AG04450 (cell line): Measurements from ENCODE around the gene BRS3. TPM values are rescaled to one million over a fixed set of nuclear protein-coding genes. Genes with fewer than 3 reads are reported as not detected.

Experiments
- CTCF ChIA-PET: fragments of 300-600, 350-600 bp; formaldehyde crosslinking; extraction: SDS; loops from one replicate; lab custom pipeline; 2022; ENCODE audit warnings: antibody characterized with exemption, inconsistent platforms; lab: Charles Lee
- POLR2A ChIA-PET: fragments of 350-600 bp; formaldehyde crosslinking; extraction: SDS; loops from one replicate; lab custom pipeline; 2021; ENCODE audit warnings: antibody characterized with exemption, inconsistent platforms; lab: Yijun Ruan, JAX
- DNase-seq: peaks from one replicate; pipeline ENCODE4 v3.0.0-alpha.2; 2011; ENCODE audit warnings: low read depth, low spot score
- H3K27ac ChIP-seq: one replicate; pipeline ENCODE4 v1.5.1; 2012; ENCODE audit warnings: low read depth, low read length, control low read depth
- H3K27me3 ChIP-seq: one replicate; pipeline ENCODE4 v1.6.0; 2012; ENCODE audit warnings: low read length; ENCODE audit not compliant: control insufficient read depth, insufficient read depth
- H3K4me3 ChIP-seq: 2 replicates; pipeline ENCODE4 v1.5.1; 2011; ENCODE audit warnings: mild to moderate bottlenecking, low read depth, low read length, control low read depth
- H3K9me3 ChIP-seq: 2 replicates; pipeline ENCODE4 v1.5.1; 2012; ENCODE audit warnings: low read length; ENCODE audit not compliant: control insufficient read depth, insufficient read depth
- CTCF ChIP-seq: IDR thresholded peaks from 2 replicates; pipeline ENCODE4 v1.5.1; 2011; ENCODE audit warnings: low read depth, low read length, control low read depth, inconsistent platforms
- polyA plus RNA-seq: library from polyadenylated mRNA; depleted of rRNA; stranded (reverse); fragments of >200 nt; gene quantifications from 2 replicates; pipeline ENCODE4 v1.2.3, GENCODE V29; 2011

BRS3 gene
- polyA plus RNA-seq, 1 experiment, result not detected

GRCh38 chrX:136525738-136526606 lies 38.2 kb downstream of the BRS3 start:
- no peak for TF ChIP-seq CTCF
- ChIA-PET CTCF (interaction anchor here (1.9 kb wide), 1 partner anchor 52 kb away, joined by 5 read pairs; no protein-coding TSS in a partner anchor), POLR2A (interaction anchor here (1.2 kb wide), 1 partner anchor 29 kb away, joined by 5 read pairs; the partner anchor contains the start of gene HTATSF1)
- no peaks in the 10 kb centered on the region for H3K27me3 ChIP-seq
- DNase-seq, result peak; percentile 63
- H3K9me3 ChIP-seq, result no peaks in the 10 kb centered on the region
- H3K27ac ChIP-seq, result no peak overlapping the region
- no peak overlapping the region for H3K4me3 ChIP-seq

- no peaks in the 10 kb centered on the region for H3K27me3 ChIP-seq
- no peak for TF ChIP-seq CTCF
- H3K4me3 ChIP-seq, result no peak overlapping the region
- H3K27ac ChIP-seq, result no peak overlapping the region
- CTCF ChIA-PET, result no interaction called here
- no peak for DNase-seq
- no peaks in the 10 kb centered on the region for H3K9me3 ChIP-seq
- POLR2A ChIA-PET, result no interaction called here
Measured at GRCh38 chrX:136528645-136529315, 41.0 kb downstream of the BRS3 start.

GRCh38 chrX:136529795-136530194 lies 42.0 kb downstream of the BRS3 start:
- Histone ChIP-seq H3K4me3 (no peak overlapping the region), H3K9me3 (no peaks in the 10 kb centered on the region), H3K27me3 (no peaks in the 10 kb centered on the region), H3K27ac (no peak overlapping the region)
- CTCF ChIA-PET, result no interaction called here
- no peak for DNase-seq
- POLR2A ChIA-PET, result no interaction called here
- no peak for TF ChIP-seq CTCF

- Histone ChIP-seq H3K27me3 (no peaks in the 10 kb centered on the region), H3K4me3 (no peak within 1 kb of the TSS), H3K27ac (no peak within 1 kb of the TSS), H3K9me3 (no peaks in the 10 kb centered on the region)
- no peak for DNase-seq
- ChIA-PET POLR2A (no interaction called here), CTCF (interaction anchor here (0.6 kb wide), 1 partner anchor 204 kb away, joined by 3 read pairs; no protein-coding TSS in a partner anchor)
- TF ChIP-seq CTCF, result no peak
Measured at GRCh38 chrX:136531951-136532350, 44.2 kb downstream of the BRS3 start, which contains the start of gene VGLL1. VGLL1 (plus strand) TSS chrX:136532215; CDS start chrX:136536021, 3,806 bp downstream.

- H3K9me3 ChIP-seq, result no peaks in the 10 kb centered on the region
- POLR2A ChIA-PET, result no interaction called here
- no peak overlapping the region for H3K27ac ChIP-seq
- DNase-seq, result no peak
- H3K27me3 ChIP-seq, result no peaks in the 10 kb centered on the region
- no peak for TF ChIP-seq CTCF
- H3K4me3 ChIP-seq, result no peak overlapping the region
- CTCF ChIA-PET, result no interaction called here
Measured at GRCh38 chrX:136534131-136534530, 46.4 kb downstream of the BRS3 start.
